NCI-H524 (cell line): ENCODE results near the gene AAMP.
"Not testable (repeated sequence)": the region's sequence is repeated elsewhere in the genome, so short reads cannot be mapped to it uniquely, and the experiment has no call there.

Source experiments
- DNase-seq, 2 experiments: peaks; one replicate each; lab custom pipeline; 2025; lab: John Stamatoyannopoulos, UW

AAMP gene

DNA sequence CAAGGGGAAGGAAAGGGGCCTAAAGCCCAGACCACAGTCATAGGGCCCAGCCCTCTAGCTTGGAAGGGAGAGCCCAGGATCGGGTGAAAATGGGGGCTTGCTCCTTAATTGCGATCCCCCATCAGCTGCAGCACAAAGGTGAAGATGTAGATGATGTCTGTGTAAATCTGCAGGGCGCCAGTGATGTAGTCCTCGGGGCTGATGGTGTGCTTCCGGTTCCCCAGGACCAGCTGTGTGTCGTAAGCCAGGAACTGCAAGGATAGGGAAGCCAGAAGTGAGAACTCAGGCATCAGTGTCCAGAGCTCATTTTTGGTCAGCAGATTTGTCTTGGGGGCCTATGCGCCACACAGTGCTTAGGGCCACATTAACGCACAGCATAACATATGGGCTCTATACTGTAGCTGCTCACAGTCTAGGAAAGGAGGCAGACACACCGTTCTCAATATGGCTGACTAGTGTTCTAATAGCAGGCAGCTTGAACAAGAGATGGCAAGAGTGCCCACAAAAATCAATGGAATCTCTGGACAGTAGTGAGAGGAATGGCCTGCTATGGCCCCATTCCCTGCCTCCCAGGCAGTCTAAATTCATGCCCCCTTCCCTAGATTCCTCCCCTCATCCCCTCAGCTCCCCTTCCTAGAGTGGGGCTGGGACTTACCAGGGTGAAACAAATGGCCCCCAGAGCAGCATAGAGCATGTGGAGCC is 5.6 kb upstream of the AAMP start:
- no peak for DNase-seq

DNA sequence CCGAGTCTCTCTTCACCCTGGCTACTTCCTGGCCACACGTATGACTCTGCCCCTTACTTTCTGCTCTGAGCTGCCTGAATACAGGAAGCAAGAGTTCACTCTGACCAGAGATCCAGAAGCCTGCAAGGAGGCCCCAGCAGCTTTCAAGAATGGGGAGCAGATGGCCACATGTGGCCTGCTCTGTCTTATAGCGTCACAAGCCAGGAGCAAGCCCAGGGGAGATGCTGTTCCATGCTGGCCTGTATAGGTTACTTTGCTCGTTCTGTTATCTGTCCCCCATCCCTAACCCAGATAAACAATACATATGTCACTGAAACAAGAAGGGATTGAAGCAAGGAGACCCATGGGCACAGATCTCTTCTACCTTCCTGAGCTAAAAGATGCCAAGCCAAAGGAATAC is 4.6 kb upstream of the AAMP start:
- no peak for DNase-seq

DNA sequence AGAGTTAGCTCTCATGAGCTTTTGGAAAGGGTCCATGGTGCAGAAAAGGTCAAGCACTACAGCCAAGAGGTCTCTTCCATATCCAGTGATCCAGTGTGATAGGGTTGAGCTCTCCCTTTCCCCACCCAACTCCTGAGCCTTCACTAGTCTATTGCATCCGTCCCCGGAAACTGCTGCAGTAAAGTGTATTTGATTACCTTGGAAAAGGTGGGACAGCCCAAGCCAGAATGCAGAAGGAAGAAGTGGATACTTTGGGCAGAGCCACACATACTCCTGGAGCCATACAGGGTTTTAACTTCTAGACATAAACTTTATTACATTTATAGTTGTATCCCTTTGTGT is 3.9 kb upstream of the AAMP start:
- no peak for DNase-seq

DNA sequence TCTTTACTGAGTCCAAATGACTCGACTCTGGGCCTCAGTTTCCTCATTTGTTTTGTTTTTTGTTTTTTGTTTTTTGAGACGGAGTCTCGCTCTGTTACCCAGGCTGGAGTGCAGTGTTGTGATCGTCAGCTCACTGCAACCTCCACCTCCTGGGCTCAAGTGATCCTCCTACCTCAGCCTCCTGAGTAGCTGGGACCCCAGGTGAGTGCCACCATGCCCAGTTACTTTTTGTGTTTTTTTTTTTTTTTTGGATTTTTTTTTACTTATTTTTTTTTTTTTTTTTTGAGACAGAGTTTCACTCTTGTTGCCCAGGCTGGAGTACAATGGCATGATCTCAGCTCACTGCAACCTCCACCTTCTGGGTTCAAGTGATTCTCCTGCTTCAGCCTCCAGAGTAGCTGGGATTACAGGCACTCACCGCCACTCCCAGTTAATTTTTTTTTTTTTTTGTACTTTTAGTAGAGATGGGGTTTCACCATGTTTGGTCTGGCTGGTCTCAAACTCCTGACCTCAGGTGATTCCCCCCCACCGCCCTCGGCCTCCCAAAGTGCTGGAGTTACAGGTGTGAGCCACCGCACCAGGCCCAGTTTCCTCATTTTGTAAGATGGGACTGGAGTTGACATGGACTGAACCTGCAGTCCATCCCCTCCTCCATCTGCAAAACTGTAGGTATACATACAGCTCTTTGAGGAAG is 3.4 kb upstream of the AAMP start:
- DNase-seq = not testable (repeated sequence)

DNA sequence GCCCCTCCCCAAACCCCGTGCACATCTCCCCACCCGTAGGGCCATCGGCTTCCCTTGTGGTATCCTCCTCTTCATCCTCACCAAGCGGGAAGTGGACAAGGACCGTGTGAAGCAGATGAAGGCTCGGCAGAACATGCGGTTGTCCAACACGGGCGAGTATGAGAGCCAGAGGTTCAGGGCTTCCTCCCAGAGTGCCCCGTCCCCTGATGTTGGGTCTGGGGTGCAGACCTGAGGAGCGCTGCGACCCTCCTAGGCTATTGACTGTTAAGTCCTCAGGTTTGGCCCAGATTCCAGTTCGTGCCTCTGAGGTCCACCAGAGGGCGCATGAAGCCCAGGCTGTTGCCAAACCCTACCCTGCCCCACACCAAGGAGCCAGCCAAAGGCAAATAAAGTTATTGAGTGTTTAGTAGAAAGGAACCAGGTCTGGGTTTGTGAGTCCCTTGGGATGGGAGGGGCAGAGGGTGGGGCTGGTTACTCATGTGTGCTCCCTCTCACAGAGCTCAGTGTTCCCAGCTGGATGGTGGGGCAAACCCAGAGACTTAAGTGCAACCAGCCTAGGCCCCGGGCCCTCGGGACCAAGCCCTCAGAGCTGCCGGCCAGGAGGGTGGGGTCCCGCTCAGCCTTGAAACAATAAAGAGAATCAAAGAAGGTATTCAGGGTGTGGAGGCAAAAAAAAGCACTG is 2.7 kb upstream of the AAMP start:
- peak in 1 of 2 experiments; percentile 64 for DNase-seq

DNA sequence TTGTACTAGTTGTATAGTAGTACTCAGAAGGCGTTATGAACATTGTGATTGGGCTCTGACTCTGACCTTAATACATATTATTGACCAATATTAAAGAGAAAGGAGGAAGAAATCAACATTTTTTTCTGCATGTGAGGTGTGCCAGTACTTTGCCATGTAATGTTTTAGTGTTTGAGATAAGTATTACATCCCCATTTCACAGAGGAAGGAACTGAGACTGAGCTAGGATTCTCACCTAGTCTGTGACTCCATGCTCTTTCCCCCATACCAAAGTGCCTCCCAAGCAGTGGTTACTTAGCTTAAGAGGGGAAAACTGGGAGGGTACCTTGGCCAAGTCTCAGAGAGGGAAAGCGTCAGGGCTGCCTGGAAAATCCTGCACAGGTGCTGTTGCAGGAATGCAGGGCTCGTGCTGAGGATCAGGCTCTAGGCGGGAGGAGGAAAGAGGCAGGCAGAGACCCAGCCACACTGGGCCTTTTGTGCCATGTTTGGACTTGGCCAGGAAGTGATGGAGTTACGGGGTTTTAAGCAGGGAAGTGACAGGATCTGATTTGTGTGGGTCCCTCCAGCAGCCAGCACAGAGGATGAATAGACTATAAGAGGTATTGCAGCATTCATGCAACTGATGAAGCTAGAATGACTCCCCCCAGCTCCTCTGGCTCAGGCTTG is 2.1 kb upstream of the AAMP start:
- DNase-seq = no peak

DNA sequence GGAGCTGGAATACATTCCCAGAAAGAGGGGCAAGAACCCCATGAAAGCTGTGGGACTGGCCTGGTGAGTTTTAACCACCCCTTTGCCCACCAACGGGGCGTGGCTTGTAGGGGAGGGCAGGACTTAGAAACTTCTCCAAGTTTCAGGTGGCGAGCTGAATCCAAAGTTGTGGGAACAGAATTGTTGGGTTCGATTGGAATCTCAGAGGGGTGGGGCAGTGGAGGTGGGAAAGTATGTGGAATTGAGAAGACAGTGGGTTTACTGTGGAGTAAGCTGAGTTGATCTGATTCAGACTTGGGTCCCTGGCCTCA is 1.5 kb upstream of the AAMP start:
- no peak for DNase-seq

DNA sequence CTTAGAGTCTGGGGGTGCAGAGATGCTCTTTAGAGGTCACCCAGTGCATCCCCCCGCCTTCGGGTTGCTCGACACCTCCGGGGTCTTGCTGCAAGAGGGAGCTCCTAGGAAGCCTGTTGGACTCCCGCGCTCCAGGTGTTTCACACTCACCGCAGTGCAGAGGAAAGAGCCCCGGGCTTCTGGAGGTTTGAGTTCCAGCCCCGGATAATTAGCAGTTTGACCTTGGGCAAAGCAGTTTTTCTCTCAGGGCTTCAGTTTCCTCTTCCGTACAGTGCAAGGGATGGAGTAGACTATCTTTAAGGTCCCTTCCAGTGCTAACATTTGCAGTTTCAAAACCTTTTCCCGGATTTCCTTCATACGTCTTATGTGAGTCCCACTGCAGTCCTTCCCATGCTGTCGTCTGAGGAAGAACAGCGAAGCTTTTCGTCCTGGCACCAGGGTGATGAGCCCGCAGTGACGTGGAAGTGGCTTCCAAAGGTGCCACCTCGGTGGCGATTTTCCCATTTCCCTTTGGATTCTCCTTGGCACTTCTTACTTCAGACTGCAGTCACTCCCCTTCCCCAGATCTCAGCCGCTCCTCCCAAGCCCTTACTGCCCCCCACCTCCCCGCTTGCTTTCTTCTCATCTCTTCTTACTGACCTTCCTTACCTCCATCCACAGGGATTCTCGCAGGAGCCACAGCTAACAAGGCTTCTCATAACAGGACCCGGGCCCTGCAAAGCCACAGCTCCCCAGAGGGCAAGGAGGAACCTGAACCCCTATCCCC is 967 bp upstream of the AAMP start:
- peak in 1 of 2 experiments; percentile 57 for DNase-seq

DNA sequence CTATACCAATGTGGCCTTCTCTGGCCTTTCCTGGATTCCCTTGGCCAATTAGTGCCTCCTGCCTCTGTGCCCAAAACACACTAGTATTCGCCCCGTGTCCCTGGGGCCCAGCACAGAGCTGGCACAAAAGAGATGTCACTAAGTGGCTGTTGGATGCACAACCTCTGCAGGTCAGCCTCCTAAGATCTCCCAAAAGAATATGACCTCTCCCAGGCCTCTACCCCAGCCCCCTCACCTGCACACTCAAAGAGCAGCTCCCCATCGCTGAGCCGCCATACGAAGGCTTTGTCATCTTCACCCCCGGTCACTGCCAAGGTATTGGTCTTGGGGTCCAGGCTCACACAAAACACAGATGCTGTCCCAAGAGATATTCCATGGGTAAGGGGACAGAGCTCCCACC is 2.7 kb downstream of the AAMP start:
- DNase-seq = no peak

DNA sequence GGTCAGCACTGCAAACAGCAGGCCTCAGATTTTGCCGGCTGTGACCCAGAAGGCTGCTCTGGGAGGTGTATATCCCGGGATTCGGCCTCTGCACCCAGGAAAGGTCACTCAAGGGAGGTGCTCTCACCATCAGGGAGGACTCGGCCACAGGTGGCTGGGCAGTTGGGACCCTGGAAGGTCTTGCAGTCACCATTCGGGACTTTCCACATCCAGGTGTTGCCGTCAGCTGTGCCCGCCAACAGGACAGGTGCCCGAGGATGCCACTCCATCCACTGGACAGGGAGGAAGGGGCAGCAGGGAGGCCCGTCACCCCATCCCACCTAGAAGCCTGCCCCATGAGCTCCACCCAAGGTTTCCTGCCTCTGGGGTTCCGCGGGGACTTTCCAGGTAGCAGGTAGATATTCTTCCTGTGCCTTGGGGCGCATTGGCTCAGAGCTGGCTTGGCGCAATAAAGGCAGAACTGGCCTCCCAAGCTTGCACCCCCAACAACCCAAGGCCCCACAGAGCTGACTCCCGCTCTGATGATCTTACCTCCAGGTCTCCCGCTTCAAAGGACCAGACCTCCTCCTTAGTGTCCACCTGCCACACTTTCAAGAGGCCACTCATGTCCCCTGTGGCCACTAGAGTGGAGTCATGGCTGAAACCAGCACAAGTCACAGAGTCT is 3.5 kb downstream of the AAMP start:
- no peak for DNase-seq

DNA sequence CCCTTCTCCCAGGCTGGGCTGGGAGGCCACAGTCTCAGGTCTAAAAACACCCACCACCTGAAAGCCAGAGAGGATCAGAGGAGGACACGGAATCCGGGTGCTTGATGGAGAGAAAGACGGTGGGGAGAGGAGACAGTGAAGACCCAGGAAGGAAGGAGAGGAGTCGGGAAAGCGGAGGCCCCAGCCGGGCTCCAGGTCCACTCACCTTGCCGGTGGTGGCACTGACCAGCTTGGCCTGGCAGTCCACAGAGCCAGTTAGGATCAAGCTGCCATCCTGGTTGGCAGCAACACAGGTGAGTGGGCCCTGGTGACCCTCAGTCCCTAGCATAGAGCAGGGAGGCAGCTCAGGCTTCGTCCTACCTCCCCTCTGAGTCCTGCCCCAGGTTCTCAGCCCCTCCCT is 4.3 kb downstream of the AAMP start:
- no peak for DNase-seq

DNA sequence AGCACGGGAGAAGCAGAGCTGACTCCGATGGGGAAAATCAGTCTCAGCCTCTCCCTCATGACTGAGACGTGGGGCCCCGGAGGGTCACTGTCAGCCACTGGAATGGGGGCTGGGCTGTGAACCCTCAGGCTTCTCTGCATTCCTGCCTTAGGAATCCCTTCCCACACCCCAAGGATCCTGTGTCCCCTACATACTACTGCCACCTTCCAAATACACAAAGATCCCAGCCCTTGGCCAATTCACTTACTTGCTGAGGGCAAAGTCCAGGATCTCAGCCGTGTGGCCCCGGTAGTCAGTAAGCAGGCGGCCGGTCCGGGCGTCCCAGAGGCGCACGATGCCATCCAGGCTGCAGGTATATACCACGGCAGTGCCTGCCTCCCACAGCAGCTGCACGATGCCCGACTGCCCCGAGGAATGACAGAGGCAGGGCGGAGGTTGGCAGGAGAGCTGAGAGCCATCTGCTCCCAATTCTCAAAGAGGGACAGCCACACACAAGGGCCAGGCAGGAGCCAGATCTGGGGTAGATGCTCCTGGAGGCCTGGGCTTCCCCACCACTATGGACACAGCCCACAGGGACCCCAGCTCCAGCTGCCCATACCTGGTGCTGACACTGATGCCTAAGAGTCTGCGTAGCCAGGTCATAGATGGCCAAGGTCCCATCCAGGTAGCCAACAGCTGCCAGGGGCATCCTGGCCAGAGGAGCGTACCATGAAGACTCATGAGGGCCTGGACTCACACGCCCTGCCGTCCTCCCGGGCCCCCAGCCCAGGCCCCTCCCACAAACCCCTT is 5.0 kb downstream of the AAMP start:
- DNase-seq = no peak

DNA sequence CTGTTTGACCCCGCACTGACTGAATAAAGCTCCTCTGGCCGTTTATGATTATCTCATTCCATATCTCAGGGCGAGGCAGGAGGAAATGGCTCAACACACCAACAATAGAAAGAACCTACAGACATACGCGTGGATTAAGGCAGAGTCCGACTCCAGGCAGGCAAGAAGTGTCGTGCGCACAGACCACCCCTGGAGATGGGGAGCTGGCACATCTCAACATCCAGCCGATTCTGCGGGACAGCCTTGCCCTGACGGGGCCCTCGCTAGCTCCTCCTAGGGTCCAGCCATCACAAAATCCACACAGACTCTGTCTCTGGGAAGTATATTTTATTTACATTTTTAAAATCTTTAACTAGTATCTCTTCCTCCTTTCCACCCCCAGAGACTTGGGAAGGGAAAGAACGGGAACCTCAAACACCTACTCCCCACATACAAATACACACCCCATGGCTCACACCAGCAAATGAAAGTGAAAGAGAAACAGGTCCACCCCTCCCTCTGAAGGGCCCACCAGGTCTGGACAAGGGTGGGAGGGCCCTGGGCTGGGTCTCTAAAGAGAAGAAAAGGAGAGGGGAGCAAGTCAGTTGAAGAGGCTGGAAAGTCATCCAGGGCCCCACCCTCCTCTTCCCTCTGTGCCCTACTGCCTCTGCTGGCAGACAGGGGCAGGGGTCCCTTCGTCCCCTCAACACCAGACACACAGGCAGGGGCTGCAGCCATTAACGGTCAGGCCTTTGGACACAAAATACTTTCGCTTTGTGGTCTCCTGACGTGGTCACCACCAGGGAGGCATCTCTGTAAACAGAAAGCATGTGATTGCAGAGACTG is 5.9 kb downstream of the AAMP start:
- DNase-seq = no peak

DNA sequence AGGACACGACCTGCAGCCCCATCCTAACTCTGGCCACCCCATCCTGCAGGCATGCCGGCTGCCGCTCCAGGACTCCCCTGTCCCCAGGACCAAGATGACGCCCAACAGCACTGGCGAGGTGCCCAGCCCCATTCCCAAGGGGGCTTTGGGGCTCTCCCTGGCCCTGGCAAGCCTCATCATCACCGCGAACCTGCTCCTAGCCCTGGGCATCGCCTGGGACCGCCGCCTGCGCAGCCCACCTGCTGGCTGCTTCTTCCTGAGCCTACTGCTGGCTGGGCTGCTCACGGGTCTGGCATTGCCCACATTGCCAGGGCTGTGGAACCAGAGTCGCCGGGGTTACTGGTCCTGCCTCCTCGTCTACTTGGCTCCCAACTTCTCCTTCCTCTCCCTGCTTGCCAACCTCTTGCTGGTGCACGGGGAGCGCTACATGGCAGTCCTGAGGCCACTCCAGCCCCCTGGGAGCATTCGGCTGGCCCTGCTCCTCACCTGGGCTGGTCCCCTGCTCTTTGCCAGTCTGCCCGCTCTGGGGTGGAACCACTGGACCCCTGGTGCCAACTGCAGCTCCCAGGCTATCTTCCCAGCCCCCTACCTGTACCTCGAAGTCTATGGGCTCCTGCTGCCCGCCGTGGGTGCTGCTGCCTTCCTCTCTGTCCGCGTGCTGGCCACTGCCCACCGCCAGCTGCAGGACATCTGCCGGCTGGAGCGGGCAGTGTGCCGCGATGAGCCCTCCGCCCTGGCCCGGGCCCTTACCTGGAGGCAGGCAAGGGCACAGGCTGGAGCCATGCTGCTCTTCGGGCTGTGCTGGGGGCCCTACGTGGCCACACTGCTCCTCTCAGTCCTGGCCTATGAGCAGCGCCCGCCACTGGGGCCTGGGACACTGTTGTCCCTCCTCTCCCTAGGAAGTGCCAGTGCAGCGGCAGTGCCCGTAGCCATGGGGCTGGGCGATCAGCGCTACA is 7.0 kb downstream of the AAMP start:
- no peak for DNase-seq

DNA sequence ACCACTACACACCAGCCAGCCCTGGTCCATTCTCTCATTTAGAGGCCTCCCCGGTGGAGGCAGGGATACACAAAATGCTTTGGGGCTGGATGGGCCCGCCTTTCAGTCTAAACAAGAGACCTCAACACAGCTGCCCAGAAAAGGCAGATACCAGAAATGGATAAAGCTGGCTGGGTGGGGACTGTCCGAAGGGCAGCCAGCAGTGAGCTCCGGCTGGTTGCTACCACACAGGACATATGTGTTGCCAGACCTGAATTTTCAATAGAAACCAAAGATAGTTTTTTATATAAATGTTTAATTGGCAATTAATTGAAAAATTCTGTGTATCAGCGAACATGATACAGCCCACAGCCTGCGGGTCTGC is 7.7 kb downstream of the AAMP start:
- no peak for DNase-seq

DNA sequence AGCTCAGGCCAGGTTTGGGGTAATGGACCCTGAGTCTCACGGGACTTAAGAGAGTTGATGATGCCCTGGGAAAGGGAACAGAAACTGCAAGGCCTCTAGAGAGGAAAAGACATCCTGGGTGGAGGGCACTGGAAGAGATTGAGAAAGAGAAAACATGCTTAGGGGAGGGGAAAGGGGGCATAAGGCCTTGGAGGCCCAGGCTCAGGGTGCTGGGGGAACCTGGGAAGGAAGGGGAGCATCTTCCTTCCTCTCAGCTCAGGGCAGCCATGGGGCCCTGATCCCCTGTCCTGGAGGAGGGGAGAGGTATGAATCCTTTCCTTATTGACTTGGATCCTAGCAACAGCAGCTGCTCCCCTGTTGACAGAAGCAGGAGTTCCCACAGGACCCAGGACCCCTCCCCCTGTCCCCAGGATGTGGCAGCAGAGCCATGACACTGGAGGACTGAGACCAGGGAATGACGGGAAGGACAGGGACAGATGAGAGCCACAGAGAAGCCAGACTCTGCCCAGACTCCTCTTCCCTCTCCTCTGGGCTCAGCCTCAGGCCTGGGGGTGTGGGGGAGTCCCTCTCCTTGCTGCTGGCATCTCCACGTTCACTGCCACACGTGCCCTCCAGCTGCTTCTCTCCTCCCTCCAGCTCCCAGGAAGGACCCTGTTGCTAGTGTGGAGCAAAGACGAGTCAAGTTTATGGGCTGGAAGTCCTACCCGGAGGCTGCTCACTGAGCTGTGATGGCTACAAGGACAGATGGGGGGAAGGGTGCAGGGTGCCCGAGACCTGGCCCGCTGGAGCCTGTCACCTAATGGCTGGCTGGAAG is 8.3 kb downstream of the AAMP start:
- no peak for DNase-seq

DNA sequence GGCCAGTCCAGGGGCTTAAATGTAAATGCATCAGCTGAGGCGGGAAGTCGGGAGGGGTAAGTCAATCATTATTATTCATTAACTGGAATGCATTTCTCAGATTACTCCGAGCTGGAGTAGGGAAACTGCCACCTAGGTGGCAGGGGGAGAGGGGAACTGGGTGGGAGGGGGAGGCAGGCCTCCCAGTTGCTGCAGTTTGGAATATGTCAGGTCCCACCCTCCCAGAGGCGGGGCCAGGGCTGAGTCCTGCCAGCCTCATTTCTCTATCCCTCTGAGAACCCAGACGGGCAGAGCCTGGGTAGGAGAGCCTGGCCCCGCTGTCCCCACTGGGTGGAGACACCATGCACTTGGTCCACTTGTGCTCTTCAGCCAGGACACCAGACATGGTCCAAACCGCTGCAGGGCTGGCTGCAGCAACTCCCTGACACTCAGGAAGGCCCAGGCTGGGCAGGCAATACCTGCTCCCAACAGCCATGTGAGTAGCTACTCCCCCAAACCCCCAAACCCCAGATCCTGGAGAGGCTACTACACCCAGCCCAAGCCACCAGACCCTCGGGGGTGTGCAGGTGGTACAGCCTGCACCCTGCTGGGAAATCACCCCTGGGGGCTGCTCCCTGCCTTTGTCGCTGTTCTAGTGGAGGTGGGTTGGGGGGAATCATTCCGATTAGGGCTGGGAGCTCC is 9.1 kb downstream of the AAMP start, which contains the start of gene GPBAR1:
Gene GPBAR1 (plus strand): TSS at position 274 of the 681 bp plus-strand sequence. CDS start 1,710 bp downstream, outside the sequence.
- DNase-seq = no peak
